ENCODE data around the gene BHLHE23.

The BHLHE23 gene

GRCh38 chr20:62962891-62963613, 43.7 kb downstream of the BHLHE23 start:
- Histone ChIP-seq H3K36me3 (replicated peaks; ENCODE audit: insufficient read depth, low read length) (no peaks in the 10 kb centered on the region), H3K4me3 (ENCODE audit: low read length) (no peak overlapping the region), H3K27me3 (replicated peaks; ENCODE audit: insufficient read depth, low read length) (peaks cover 64% of the 10 kb centered on the region), H3K4me1 (ENCODE audit: low read length) (no peaks in the 10 kb centered on the region), H3K9me3 (replicated peaks; ENCODE audit: insufficient read depth, low read length) (no peaks in the 10 kb centered on the region), H4K20me1 (ENCODE audit: insufficient read depth, low read length) (no peaks in the 10 kb centered on the region), H3K4me2 (ENCODE audit: low read depth, low read length) (no peak overlapping the region), H3K9ac (ENCODE audit: low read length) (no peak overlapping the region), H3K9me2 (replicated peaks; ENCODE audit: insufficient read depth, low read length) (no peaks in the 10 kb centered on the region), H2AFZ (ENCODE audit: low read length) (no peak overlapping the region), H3K79me2 (ENCODE audit: low read length) (no peaks in the 10 kb centered on the region), H3K27ac (ENCODE audit: low read length) (no peak overlapping the region), H3F3A (ENCODE audit: insufficient read depth, low read length) (no peaks in the 10 kb centered on the region)
- no peak for TF ChIP-seq CTCF (IDR thresholded peaks at IDR 0.05; ENCODE audit: low read length)
- TF ChIP-seq EZH2 (optimal IDR thresholded peaks at IDR 0.05; ENCODE audit: low read depth, low read length), result no peak
- no peak for DNase-seq

DNA sequence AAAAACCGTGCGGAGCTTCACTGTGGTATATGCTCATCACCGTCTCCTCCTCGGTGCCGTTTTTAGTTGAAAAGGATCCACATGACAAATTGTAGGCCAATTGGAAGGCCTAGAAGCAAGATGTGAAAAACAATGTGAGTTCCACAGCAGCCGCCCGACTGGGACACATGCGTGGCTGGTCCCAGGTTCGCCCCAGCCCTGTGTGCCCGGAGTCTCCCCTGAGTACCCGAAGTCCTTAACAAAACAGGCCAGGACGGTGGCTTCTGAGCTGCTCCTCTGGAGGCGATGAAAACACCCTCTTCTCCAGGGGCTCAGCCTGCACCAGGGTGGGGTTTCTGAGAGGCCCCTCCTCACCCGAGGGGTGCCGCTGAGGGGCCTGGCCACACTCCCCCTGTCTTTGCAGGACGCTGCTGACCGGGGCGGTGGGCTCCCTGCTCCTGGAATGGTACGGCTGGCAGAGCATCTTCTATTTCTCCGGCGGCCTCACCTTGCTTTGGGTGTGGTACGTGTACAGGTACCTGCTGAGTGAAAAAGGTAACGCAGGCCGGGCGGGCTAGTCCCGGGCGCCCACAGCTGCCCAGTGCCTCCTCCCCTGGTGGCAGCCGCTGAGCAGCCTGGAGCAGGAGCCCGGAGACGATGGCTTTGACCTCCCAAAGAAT, 44.4 kb downstream of the BHLHE23 start:
- Histone ChIP-seq H4K20me1 (ENCODE audit: insufficient read depth, low read length) (no peaks in the 10 kb centered on the region), H3K9me3 (replicated peaks; ENCODE audit: insufficient read depth, low read length) (no peaks in the 10 kb centered on the region), H3K4me3 (ENCODE audit: low read length) (no peak overlapping the region), H3K27ac (ENCODE audit: low read length) (no peak overlapping the region), H3K79me2 (ENCODE audit: low read length) (no peaks in the 10 kb centered on the region), H2AFZ (ENCODE audit: low read length) (no peak overlapping the region), H3F3A (ENCODE audit: insufficient read depth, low read length) (no peaks in the 10 kb centered on the region), H3K36me3 (replicated peaks; ENCODE audit: insufficient read depth, low read length) (no peaks in the 10 kb centered on the region), H3K27me3 (replicated peaks; ENCODE audit: insufficient read depth, low read length) (peaks cover 62% of the 10 kb centered on the region), H3K9ac (ENCODE audit: low read length) (no peak overlapping the region), H3K4me1 (ENCODE audit: low read length) (no peaks in the 10 kb centered on the region), H3K9me2 (replicated peaks; ENCODE audit: insufficient read depth, low read length) (no peaks in the 10 kb centered on the region), H3K4me2 (ENCODE audit: low read depth, low read length) (no peak overlapping the region)
- DNase-seq, result no peak
- TF ChIP-seq EZH2phosphoT487 (IDR thresholded peaks at IDR 0.05; ENCODE audit: low read length) (no peak), CTCF (IDR thresholded peaks at IDR 0.05; ENCODE audit: low read length) (no peak), EZH2 (optimal IDR thresholded peaks at IDR 0.05; ENCODE audit: low read depth, low read length) (no peak)

DNA sequence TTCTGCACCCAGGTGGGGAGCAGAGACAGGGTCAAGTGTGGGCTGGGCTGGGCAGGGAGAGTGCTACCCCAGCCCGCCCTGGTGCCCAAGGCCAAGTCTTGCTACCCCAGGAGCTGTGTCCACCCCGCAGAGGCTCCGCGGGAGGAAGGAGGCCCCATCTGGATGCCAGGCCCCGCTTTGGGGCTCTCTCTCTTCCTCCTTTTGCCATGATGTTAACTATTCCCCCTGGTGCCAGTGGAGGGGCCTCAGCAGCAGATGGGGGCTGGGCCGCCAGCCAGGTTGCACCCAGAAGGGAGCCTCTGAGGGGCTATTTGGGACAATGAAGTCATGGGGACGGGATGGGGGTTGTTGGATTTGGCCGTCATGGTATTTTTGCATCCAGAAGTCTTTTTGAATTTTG, 45.0 kb downstream of the BHLHE23 start:
- no peaks in the 10 kb centered on the region for H3K36me3 ChIP-seq (replicated peaks; ENCODE audit: insufficient read depth, low read length)
- no peak for TF ChIP-seq EZH2phosphoT487 (IDR thresholded peaks at IDR 0.05; ENCODE audit: low read length)
- TF ChIP-seq EZH2 (optimal IDR thresholded peaks at IDR 0.05; ENCODE audit: low read depth, low read length), result no peak
- TF ChIP-seq CTCF (IDR thresholded peaks at IDR 0.05; ENCODE audit: low read length), result no peak
- DNase-seq, result no peak
- no peaks in the 10 kb centered on the region for H4K20me1 ChIP-seq (ENCODE audit: insufficient read depth, low read length)
- H3K9ac ChIP-seq (ENCODE audit: low read length), result no peak overlapping the region
- H3F3A ChIP-seq (ENCODE audit: insufficient read depth, low read length), result no peaks in the 10 kb centered on the region
- no peak overlapping the region for H3K27ac ChIP-seq (ENCODE audit: low read length)
- H3K4me1 ChIP-seq (ENCODE audit: low read length), result no peaks in the 10 kb centered on the region
- no peaks in the 10 kb centered on the region for H3K79me2 ChIP-seq (ENCODE audit: low read length)
- no peak overlapping the region for H3K4me3 ChIP-seq (ENCODE audit: low read length)
- H3K9me2 ChIP-seq (replicated peaks; ENCODE audit: insufficient read depth, low read length), result no peaks in the 10 kb centered on the region
- H2AFZ ChIP-seq (ENCODE audit: low read length), result no peak overlapping the region
- no peaks in the 10 kb centered on the region for H3K9me3 ChIP-seq (replicated peaks; ENCODE audit: insufficient read depth, low read length)
- H3K4me2 ChIP-seq (ENCODE audit: low read depth, low read length), result no peak overlapping the region
- peaks cover 58% of the 10 kb centered on the region for H3K27me3 ChIP-seq (replicated peaks; ENCODE audit: insufficient read depth, low read length)

All from MM.1S (cell line).